Immature natural killer cell (primary cell): Measurements from ENCODE around the gene DLG3. TPM values are rescaled to one million over a fixed set of nuclear protein-coding genes. Genes with fewer than 3 reads are reported as not detected.

ENCODE experiments used
- DNase-seq, 3 donors: peaks; one replicate each; pipeline ENCODE4 v3.0.0; 2022; ENCODE audit warnings: mixed read lengths in 1 of 3
- H3K27ac Mint-ChIP-seq, 6 donors: one replicate each; pipeline ENCODE4 v1.8.0; 2020; ENCODE audit warnings: mixed read lengths in 6 of 6, mild to moderate bottlenecking in 5 of 6, inconsistent platforms in 4 of 6, moderate library complexity in 3 of 6
- H3K27me3 Mint-ChIP-seq, 3 donors: one replicate each; pipeline ENCODE4 v1.8.0; 2020 to 2021; ENCODE audit warnings: low read depth in 3 of 3, mild to moderate bottlenecking in 3 of 3, mixed read lengths in 3 of 3, moderate library complexity in 3 of 3, inconsistent platforms in 1 of 3
- H3K36me3 Mint-ChIP-seq, 3 donors: one replicate each; pipeline ENCODE4 v1.8.0; 2020; ENCODE audit warnings: mixed read lengths in 3 of 3, inconsistent platforms in 2 of 3, mild to moderate bottlenecking in 2 of 3
- H3K4me1 Mint-ChIP-seq, 2 donors: one replicate each; pipeline ENCODE4 v1.8.0; 2020; ENCODE audit warnings: inconsistent platforms in 2 of 2, mild to moderate bottlenecking in 2 of 2, mixed read lengths in 2 of 2, moderate library complexity in 1 of 2
- H3K4me3 Mint-ChIP-seq, 5 donors: one replicate each; pipeline ENCODE4 v1.8.0; 2020; ENCODE audit warnings: mild to moderate bottlenecking in 5 of 5, mixed read lengths in 5 of 5, inconsistent platforms in 3 of 5, moderate library complexity in 3 of 5
- H3K9me3 Mint-ChIP-seq, 6 donors: one replicate each; pipeline ENCODE4 v1.8.0; 2020; ENCODE audit warnings: mild to moderate bottlenecking in 6 of 6, mixed read lengths in 6 of 6, inconsistent platforms in 4 of 6, moderate library complexity in 3 of 6
- polyA plus RNA-seq, 3 donors: library from polyadenylated mRNA; unstranded; fragments of 300-500 nt; fragmentation: Illumina TruSeq; gene quantifications; one replicate each; pipeline ENCODE4 v1.2.3, GENCODE V29; 2021

Gene DLG3
- polyA plus RNA-seq, 3 donors from 2014 or later = 1.9 to 9.9 (median 6.6) TPM

DNA sequence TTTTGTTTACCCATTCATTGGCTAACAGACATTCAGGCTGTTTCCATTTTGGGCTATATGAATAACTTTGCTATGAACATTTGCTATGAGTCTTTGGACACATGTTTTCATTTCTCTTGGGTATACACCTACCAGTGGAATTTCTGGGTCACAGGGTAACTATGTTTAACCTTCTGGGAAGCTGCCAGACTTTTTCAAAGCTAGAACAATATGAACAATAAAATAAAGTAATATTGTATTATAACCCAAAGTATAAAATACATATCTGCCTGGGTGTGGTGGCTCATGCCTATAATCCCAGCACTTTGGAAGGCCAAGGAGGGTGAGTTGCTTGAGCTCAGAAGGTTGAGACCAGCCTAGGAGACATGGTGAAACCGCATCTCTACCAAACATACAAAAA lies 90.6 kb downstream of the DLG3 start:
- Mint-ChIP-seq H3K27me3 (peaks cover 0 to 11% (median 3%) of the 10 kb centered on the region in 3 donors), H3K36me3 (no peaks in the 10 kb centered on the region), H3K4me3 (no peak overlapping the region), H3K9me3 (no peaks in the 10 kb centered on the region), H3K4me1 (no peaks in the 10 kb centered on the region), H3K27ac (no peak overlapping the region)
- no peak for DNase-seq

DNA sequence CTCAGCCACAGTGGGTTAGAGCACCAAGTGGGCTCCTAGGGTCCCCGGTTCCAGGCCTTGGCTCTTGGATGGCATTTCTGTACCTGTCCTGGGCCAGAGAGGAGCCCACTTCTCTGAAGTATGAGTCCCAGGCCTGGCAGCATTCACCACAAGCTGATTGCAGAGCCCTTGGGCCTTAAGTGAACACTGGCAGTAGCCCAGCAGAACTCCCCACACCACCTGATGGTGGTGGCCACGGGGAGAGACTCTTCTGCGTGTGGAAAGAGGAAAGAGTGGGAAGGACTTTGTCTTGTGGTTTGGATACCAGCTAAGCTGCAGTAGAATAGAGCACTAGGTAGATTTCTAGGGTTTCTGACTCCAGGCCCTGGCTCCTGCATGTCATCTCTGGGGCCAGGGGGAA lies 104.8 kb downstream of the DLG3 start:
- H3K4me3 Mint-ChIP-seq = no peak overlapping the region
- H3K27me3 Mint-ChIP-seq = peaks cover 1 to 6% (median 3%) of the 10 kb centered on the region in 3 donors
- H3K27ac Mint-ChIP-seq = no peak overlapping the region
- H3K36me3 Mint-ChIP-seq = no peaks in the 10 kb centered on the region
- no peaks in the 10 kb centered on the region for H3K9me3 Mint-ChIP-seq
- no peaks in the 10 kb centered on the region for H3K4me1 Mint-ChIP-seq
- no peak for DNase-seq

DNA sequence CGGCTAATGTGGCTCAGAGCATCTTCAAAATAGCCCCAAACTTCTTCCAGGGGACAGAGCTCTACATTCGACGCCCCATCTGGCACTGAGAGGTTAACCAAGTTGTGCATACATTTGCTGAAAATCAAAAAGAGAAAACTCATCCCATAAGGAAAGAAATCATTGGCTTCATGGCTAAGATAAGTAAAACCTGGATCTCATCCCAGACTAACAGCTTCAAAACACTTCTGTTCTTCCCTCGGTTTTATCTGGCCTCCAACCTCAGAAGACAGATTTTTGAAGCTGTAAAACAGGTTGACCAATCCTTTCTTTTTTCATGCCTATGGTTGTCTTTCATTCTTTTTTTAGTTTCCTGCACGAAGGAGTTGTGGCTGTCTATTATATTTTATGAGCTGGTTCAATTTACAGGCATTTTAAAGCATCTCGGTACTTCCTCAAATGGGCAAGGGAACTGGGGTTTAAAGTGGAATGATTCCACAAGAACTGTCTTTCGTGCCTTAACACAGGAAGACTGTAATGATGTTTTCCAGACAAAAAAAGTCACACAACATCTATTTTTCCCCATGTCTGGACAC lies 107.6 kb downstream of the DLG3 start:
- no peaks in the 10 kb centered on the region for H3K36me3 Mint-ChIP-seq
- H3K27ac Mint-ChIP-seq = no peak overlapping the region
- peaks cover 0 to 7% (median 3%) of the 10 kb centered on the region in 3 donors for H3K27me3 Mint-ChIP-seq
- no peak for DNase-seq
- no peaks in the 10 kb centered on the region for H3K9me3 Mint-ChIP-seq
- no peak overlapping the region for H3K4me3 Mint-ChIP-seq
- H3K4me1 Mint-ChIP-seq = no peaks in the 10 kb centered on the region

DNA sequence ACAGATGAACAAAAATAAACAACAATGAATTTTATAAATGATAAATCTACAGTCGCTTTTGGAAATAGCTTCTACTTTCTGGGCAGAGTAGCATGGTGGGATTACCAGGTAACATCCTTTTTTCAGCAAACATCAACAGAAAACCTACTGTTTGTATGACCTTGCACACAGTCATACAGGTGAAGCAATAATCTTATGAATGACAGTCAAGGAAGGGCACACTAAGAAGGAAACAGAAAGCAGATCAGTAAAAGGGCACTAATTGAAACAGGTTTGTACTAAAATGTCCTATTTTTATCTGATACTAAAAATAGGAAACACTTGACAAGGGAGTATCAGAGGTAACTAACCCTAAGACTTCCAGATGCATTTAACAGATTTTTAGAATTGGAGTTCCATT lies 108.9 kb downstream of the DLG3 start:
- Mint-ChIP-seq H3K9me3 (peaks cover 0 to 2% (median 0%) of the 10 kb centered on the region in 6 donors), H3K27me3 (peaks cover 0 to 7% (median 3%) of the 10 kb centered on the region in 3 donors), H3K4me3 (no peak overlapping the region), H3K36me3 (no peaks in the 10 kb centered on the region), H3K27ac (no peak overlapping the region), H3K4me1 (no peaks in the 10 kb centered on the region)
- no peak for DNase-seq

DNA sequence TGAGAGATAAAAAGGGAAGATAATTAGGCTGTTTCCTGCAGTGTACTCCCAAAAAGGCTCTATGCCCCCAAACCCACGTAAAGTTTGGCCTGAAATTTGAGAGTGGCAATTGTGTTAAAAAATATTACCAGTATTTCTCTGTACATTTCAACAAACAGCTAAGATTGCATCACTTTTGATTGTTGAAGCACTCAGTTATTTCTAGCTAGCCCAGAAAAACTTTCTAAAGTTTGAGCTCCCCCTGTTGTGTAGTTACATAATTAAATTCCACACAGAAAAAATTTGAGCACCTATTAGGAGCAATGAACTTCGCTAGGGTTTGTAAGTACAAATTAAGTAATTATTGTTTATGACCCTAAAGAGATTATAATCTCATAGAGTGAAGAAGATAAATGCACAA lies 109.4 kb downstream of the DLG3 start:
- Mint-ChIP-seq H3K4me3 (no peak overlapping the region), H3K27me3 (peaks cover 0 to 7% (median 3%) of the 10 kb centered on the region in 3 donors), H3K27ac (no peak overlapping the region), H3K36me3 (no peaks in the 10 kb centered on the region), H3K9me3 (peaks cover 0 to 2% (median 0%) of the 10 kb centered on the region in 6 donors), H3K4me1 (no peaks in the 10 kb centered on the region)
- DNase-seq = no peak

DNA sequence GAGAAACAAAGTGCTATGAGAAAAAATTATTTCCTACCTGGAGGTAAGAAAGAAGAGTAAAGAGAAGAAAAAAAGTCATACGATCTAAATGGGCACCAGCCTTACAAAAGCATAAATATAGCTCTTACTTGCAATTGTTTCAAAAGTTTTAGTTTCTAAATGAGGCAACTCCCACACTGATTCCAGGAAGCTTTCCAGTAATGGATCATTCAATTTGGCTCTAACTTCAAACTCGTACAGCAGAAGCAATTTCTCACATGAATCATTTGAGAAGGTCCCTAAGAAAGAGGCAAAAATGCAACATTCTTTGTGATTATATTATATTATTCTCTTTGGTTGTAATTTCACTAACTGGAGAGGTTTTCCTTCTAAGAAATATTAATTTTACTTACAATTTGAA lies 109.9 kb downstream of the DLG3 start:
- Mint-ChIP-seq H3K27ac (no peak overlapping the region), H3K4me1 (no peaks in the 10 kb centered on the region), H3K36me3 (no peaks in the 10 kb centered on the region), H3K4me3 (no peak overlapping the region), H3K9me3 (peaks cover 0 to 2% (median 0%) of the 10 kb centered on the region in 6 donors), H3K27me3 (peaks cover 0 to 7% (median 3%) of the 10 kb centered on the region in 3 donors)
- DNase-seq = no peak

DNA sequence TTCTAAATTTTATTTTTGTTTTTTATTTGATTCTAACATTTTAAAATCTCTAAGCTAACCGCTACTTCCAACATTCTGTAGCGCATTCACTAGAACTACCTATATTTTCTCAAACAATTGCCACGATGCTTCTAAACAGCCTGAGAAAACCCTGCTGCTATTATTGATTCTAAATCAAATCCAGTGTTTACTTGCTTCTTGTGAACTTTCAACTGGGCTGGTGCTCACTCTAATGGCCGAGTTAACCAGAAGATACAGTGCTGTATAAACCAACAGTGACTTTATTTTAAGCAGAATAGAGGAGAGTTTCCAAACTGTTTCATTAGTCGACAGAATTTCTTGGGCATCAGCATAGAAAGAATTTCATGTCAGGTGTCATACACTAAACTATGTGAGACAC lies 110.3 kb downstream of the DLG3 start:
- Mint-ChIP-seq H3K9me3 (peaks cover 0 to 2% (median 0%) of the 10 kb centered on the region in 6 donors), H3K4me1 (no peaks in the 10 kb centered on the region), H3K4me3 (no peak overlapping the region), H3K36me3 (no peaks in the 10 kb centered on the region), H3K27ac (no peak overlapping the region), H3K27me3 (peaks cover 0 to 7% (median 3%) of the 10 kb centered on the region in 3 donors)
- no peak for DNase-seq

Other genes starting within 250 kb of the DLG3 start
- gene AWAT1, start 210.2 kb upstream of the DLG3 start, polyA plus RNA-seq = not detected
- not detected for gene P2RY4, start 184.6 kb upstream of the DLG3 start, polyA plus RNA-seq
- gene ARR3, start 176.5 kb upstream of the DLG3 start, polyA plus RNA-seq = not detected
- not detected for gene RAB41, start 162.7 kb upstream of the DLG3 start, polyA plus RNA-seq
- 10 to 100 TPM; 46.9 to 60.6 (median 48.1) TPM for gene PDZD11, start 154.9 kb upstream of the DLG3 start, polyA plus RNA-seq
- gene KIF4A, start 154.7 kb upstream of the DLG3 start, polyA plus RNA-seq = 1 to 10 TPM in 1 of 3 donors, not detected in 2; 1.0 TPM
- not detected for gene GDPD2, start 21.5 kb upstream of the DLG3 start, polyA plus RNA-seq